HEK293T (cell line): Measurements from ENCODE around the gene MYOF.

Source experiments
- CTCF ChIA-PET: fragments of 350-600 bp; formaldehyde crosslinking; extraction: SDS; loops from one replicate; lab custom pipeline; 2021; ENCODE audit warnings: antibody characterized with exemption, inconsistent platforms; lab: Yijun Ruan, JAX
- POLR2A ChIA-PET: fragments of 350-600 bp; formaldehyde crosslinking; extraction: SDS; loops from one replicate; lab custom pipeline; 2020; ENCODE audit warnings: antibody characterized with exemption, inconsistent platforms; lab: Yijun Ruan, JAX
- DNase-seq: peaks from one replicate; pipeline ENCODE4 v3.0.0; 2012; ENCODE audit warnings: mixed read lengths; ENCODE audit errors: extremely low spot score
- ARNT ChIP-seq: fragments of 450-650 bp; IDR thresholded peaks from 2 replicates; pipeline ENCODE4 v1.6.1; 2017; ENCODE audit warnings: mild to moderate bottlenecking
- BHLHE40 ChIP-seq: fragments of 450-650 bp; IDR thresholded peaks from 2 replicates; pipeline ENCODE4 v1.6.1; 2016; ENCODE audit warnings: mild to moderate bottlenecking, moderate library complexity, borderline replicate concordance
- CTBP1 ChIP-seq: fragments of 450-650 bp; IDR thresholded peaks from 2 replicates; pipeline ENCODE4 v1.6.1; 2016; ENCODE audit warnings: borderline replicate concordance
- ELF4 ChIP-seq: fragments of 450-650 bp; IDR thresholded peaks from 2 replicates; pipeline ENCODE4 v1.6.1; 2017; ENCODE audit warnings: antibody characterized with exemption
- FOXA1 ChIP-seq: fragments of 450-650 bp; IDR thresholded peaks from 2 replicates; pipeline ENCODE4 v1.6.1; 2016; ENCODE audit warnings: mild to moderate bottlenecking
- FOXK2 ChIP-seq: fragments of 450-650 bp; IDR thresholded peaks from 2 replicates; pipeline ENCODE4 v1.6.1; 2016; ENCODE audit warnings: mild to moderate bottlenecking
- FOXM1 ChIP-seq: fragments of 450-650 bp; IDR thresholded peaks from 2 replicates; pipeline ENCODE4 v1.6.1; 2017; ENCODE audit warnings: mild to moderate bottlenecking, borderline replicate concordance
- HDGF ChIP-seq: fragments of 450-650 bp; IDR thresholded peaks from 2 replicates; pipeline ENCODE4 v1.6.1; 2017; ENCODE audit warnings: antibody characterized with exemption, borderline replicate concordance
- L3MBTL2 ChIP-seq: fragments of 450-650 bp; conservative IDR thresholded peaks from 2 replicates; pipeline ENCODE4 v1.6.1; 2016; ENCODE audit warnings: mild to moderate bottlenecking
- LEF1 ChIP-seq: fragments of 450-650 bp; IDR thresholded peaks from 2 replicates; pipeline ENCODE4 v1.6.1; 2017; ENCODE audit warnings: mild to moderate bottlenecking, borderline replicate concordance
- NFRKB ChIP-seq: fragments of 450-650 bp; IDR thresholded peaks from 2 replicates; pipeline ENCODE4 v1.6.1; 2016; ENCODE audit warnings: mild to moderate bottlenecking, moderate library complexity
- SP1 ChIP-seq: fragments of 450-650 bp; IDR thresholded peaks from 2 replicates; pipeline ENCODE4 v1.6.1; 2017
- SUZ12 ChIP-seq: fragments of 450-650 bp; IDR thresholded peaks from 2 replicates; pipeline ENCODE4 v1.6.1; 2016; ENCODE audit warnings: mild to moderate bottlenecking
- TARDBP ChIP-seq: fragments of 450-650 bp; IDR thresholded peaks from 2 replicates; pipeline ENCODE4 v1.6.1; 2016
- ZNF384 ChIP-seq: fragments of 450-650 bp; IDR thresholded peaks from 2 replicates; pipeline ENCODE4 v1.6.1; 2016
- TF ChIP-seq, protein P1 (sequence below): fragments of 450-650 bp; IDR thresholded peaks from 2 replicates; pipeline ENCODE4 v1.6.1; 2016

Gene MYOF

GRCh38 chr10:93464776-93465388 lies 17.3 kb downstream of the MYOF start:
- POLR2A ChIA-PET, result no interaction called here
- TF ChIP-seq ZNF384 (no peak), NFRKB (no peak), CTBP1 (no peak), TARDBP (no peak), ARNT (no peak), LEF1 (no peak), FOXK2 (no peak), L3MBTL2 (no peak), SP1 (no peak), BHLHE40 (no peak), FOXA1 (no peak), HDGF (no peak), SUZ12 (no peak), FOXM1 (no peak), ELF4 (no peak)
- TF ChIP-seq, protein P1, sequence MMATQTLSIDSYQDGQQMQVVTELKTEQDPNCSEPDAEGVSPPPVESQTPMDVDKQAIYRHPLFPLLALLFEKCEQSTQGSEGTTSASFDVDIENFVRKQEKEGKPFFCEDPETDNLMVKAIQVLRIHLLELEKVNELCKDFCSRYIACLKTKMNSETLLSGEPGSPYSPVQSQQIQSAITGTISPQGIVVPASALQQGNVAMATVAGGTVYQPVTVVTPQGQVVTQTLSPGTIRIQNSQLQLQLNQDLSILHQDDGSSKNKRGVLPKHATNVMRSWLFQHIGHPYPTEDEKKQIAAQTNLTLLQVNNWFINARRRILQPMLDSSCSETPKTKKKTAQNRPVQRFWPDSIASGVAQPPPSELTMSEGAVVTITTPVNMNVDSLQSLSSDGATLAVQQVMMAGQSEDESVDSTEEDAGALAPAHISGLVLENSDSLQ, result no peak
- no peak for DNase-seq
- CTCF ChIA-PET, result interaction anchor here (0.6 to 2.3 kb wide), 2 partner anchors 17 to 215 kb away, joined by 3 to 7 read pairs; partner anchors contain the start of gene MYOF

DNA sequence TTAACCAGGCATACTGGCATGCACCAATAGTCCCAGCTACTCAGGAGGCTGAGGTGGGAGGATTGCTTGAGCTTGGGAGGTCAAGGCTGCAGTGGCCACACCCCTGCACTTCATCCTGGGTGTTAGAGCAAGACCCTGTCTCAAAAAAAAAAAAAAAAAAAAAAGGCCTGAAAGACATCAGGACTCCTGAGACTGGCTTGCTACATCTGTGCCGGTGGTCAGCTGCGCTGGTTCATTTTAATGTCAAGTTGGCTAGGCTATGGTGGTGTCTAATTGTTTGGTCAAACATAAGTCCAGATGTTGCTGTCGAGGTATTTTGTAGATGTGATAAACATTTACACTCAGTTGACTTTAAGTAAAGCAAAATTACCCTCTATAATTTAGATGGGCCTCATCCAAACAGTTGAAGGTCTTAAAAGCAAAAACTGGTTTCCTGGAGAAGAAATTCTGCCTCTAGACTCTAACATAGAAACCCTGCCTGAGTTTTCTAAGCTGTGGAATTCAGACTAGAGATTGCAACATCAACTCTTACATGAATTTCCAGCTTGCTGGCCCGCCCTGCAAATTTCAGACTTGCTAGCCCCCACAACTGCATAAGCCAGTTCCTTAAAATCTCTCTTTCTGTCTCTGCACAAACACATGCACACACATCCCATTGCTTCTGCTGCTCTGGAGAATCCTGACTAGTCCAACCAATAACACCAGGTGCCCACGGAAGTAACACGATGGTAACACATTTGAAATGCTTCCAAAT lies 18.2 kb downstream of the MYOF start:
- ChIA-PET CTCF (interaction anchor here (0.9 kb wide), 1 partner anchor 87 kb away, joined by 3 read pairs; no protein-coding TSS in a partner anchor), POLR2A (no interaction called here)
- no peak for DNase-seq
- TF ChIP-seq SUZ12 (no peak), ARNT (no peak), ELF4 (no peak), L3MBTL2 (no peak)
- TF ChIP-seq, protein P1, result no peak

DNA sequence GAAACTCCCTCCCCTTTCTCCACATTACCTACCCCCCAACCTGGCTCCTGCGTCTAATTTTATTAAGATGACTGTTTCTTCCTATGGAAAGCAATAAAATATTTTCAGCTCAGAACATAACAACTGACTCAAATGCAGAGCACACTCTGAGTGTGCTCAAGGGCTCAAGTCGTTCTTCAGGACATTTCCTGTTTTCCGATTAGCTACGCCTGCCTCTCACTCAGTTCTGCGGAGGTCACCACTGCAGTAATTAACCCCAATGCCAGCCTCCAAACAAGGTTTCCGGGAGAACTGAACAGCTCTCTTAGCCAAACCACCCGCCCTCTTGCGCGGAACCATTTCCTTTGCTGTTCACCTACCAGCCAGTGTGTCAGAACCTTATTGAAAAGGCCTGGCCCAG lies 19.3 kb downstream of the MYOF start:
- CTCF ChIA-PET, result no interaction called here
- DNase-seq, result no peak
- POLR2A ChIA-PET, result no interaction called here
- TF ChIP-seq, protein P1, result peak; percentile 72
- no peak for TF ChIP-seq ZNF384

- TF ChIP-seq ARNT (no peak), LEF1 (no peak), L3MBTL2 (no peak), TARDBP (no peak), BHLHE40 (no peak), NFRKB (no peak), FOXA1 (no peak), ELF4 (no peak)
- ChIA-PET CTCF (no interaction called here), POLR2A (no interaction called here)
- no peak for DNase-seq
Measured at GRCh38 chr10:93462371-93462770, 19.8 kb downstream of the MYOF start.

DNA sequence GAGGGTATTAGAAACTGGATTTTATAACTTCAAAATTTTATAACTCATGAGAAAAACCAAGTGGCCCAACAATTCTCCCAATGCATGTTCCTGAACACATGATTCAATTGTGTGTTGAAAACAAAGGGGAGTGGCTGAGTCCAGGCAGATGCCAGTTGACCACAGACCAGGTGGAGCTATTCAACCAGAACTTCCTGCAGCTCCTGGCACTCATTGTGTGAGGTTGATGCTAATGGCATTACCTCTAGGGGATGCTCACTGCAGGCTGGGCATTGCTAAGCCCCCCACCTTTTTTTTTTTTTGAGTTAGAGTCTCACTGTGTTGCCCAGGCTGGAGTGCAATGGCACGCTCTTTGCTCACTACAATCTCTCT lies 20.3 kb downstream of the MYOF start:
- POLR2A ChIA-PET, result no interaction called here
- CTCF ChIA-PET, result interaction anchor here (1.3 kb wide), 1 partner anchor 86 kb away, joined by 4 read pairs; no protein-coding TSS in a partner anchor
- no peak for DNase-seq
- TF ChIP-seq ZNF384, result no peak
- TF ChIP-seq L3MBTL2, result no peak
- TF ChIP-seq ELF4, result no peak
- TF ChIP-seq FOXM1, result no peak
- TF ChIP-seq FOXA1, result no peak
- no peak for TF ChIP-seq TARDBP
- no peak for TF ChIP-seq FOXK2
- no peak for TF ChIP-seq SUZ12
- TF ChIP-seq SP1, result no peak
- TF ChIP-seq LEF1, result no peak
- no peak for TF ChIP-seq BHLHE40
- no peak for TF ChIP-seq ARNT
- no peak for TF ChIP-seq NFRKB
- no peak for TF ChIP-seq CTBP1
- no peak for TF ChIP-seq HDGF
- TF ChIP-seq, protein P1, result no peak
